Effector memory CD8-positive, alpha-beta T cell (primary cell): Measurements from ENCODE around the gene NSUN4.
A peak's percentile ranks its signal among the peaks of the same experiment; 100 is the strongest.

ENCODE experiments used
- ATAC-seq: fragments of 150-1000 bp; cut with Tn5 transposase; replicated peaks from 2 replicates; pipeline ENCODE4 v1.10.0; 2021; ENCODE audit warnings: mild to moderate bottlenecking, moderate library complexity
- DNase-seq, 3 experiments: peaks; one replicate each; pipeline ENCODE4 v3.0.0; 2021
- H3K27ac Mint-ChIP-seq, 2 donors: one replicate each; pipeline ENCODE4 v1.8.0; 2022; ENCODE audit warnings: mild to moderate bottlenecking in 2 of 2, mixed read lengths in 2 of 2, moderate library complexity in 2 of 2
- H3K27me3 Mint-ChIP-seq, 2 donors: one replicate each; pipeline ENCODE4 v1.8.0; 2022; ENCODE audit warnings: mixed read lengths in 2 of 2
- H3K36me3 Mint-ChIP-seq: one replicate; pipeline ENCODE4 v1.8.0; 2022; ENCODE audit warnings: mild to moderate bottlenecking, moderate library complexity, mixed read lengths; ENCODE audit not compliant: insufficient read depth
- H3K4me1 Mint-ChIP-seq, 2 donors: one replicate each; pipeline ENCODE4 v1.8.0; 2022; ENCODE audit warnings: low read depth in 2 of 2, mixed read lengths in 2 of 2
- H3K4me3 Mint-ChIP-seq, 2 donors: one replicate each; pipeline ENCODE4 v1.8.0; 2022; ENCODE audit warnings: mild to moderate bottlenecking in 2 of 2, mixed read lengths in 2 of 2, moderate library complexity in 2 of 2
- H3K9me3 Mint-ChIP-seq, 2 donors: one replicate each; pipeline ENCODE4 v1.8.0; 2022; ENCODE audit warnings: mixed read lengths in 2 of 2
- total RNA-seq, 9 experiments: gene quantifications; one replicate each; lab custom pipeline; 2026; lab: John Stamatoyannopoulos, UW

The NSUN4 gene
- 21.1 to 63.8 (median 37.1) reads per million in 9 experiments for total RNA-seq

DNA sequence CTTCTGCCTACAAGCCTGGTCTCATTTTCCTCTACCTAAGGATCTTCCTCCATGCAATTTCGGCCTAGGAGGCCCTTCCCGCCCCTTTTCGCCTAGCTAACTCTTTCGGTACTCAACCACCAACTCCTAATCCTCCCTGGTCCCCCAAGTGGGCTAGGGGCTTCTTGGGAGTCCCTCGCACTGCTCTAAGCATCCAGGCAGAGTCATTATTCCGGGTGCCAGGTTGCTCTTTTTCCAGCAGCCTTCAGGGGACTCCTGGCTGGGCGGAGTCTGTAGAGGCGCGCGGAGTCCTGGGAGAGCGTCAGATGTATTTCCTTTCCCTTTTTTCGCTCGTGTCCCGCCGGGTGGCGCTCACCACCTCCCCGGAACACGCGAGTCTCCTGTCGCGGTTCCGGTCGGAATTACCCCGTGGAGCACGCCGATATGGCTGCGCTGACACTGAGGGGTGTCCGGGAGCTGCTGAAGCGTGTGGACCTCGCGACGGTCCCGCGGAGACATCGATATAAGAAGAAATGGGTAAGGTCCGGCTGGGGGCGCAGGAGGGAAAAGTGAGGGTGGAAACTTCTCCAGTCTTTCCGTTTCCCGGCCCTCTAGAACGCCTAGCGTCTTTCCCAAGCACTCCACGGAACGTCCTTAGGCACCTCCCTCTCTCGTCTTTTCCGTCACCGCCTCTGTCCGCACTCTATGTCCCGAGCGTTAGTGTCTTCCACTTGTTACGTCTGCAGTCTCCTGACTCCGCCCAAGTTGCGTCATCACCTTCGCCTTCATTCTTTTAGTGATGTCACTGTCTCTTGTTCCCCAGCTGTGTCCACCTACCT is at the start of gene NSUN4:
Gene NSUN4 (plus strand): TSS at position 404 of the 818 bp plus-strand sequence. CDS start 20 bp downstream, at position 424.
- H3K27ac Mint-ChIP-seq, result peak within 1 kb of the TSS; percentile 99 to 100
- peak within 1 kb of the TSS; percentile 99 to 100 for H3K4me3 Mint-ChIP-seq
- DNase-seq (peak; percentile 82 to 83 (median 83)), ATAC-seq (peak; percentile 88)
- no peaks in the 10 kb centered on the region for H3K27me3 Mint-ChIP-seq
- peaks cover 37% of the 10 kb centered on the region for H3K36me3 Mint-ChIP-seq
- H3K4me1 Mint-ChIP-seq, result peaks cover 21 to 39% of the 10 kb centered on the region in 2 donors
- H3K9me3 Mint-ChIP-seq, result no peaks in the 10 kb centered on the region

- Mint-ChIP-seq H3K4me1 (peaks cover 1 to 6% of the 10 kb centered on the region in 2 donors), H3K27ac (no peak overlapping the region), H3K36me3 (peaks cover 43% of the 10 kb centered on the region), H3K4me3 (no peak overlapping the region), H3K27me3 (no peaks in the 10 kb centered on the region), H3K9me3 (no peaks in the 10 kb centered on the region)
- ATAC-seq (no peak), DNase-seq (no peak)
These were observed 45.3 kb upstream of the NSUN4 start for GRCh38 chr1:46295306-46295705.

- Mint-ChIP-seq H3K27ac (no peak overlapping the region), H3K4me1 (peaks cover 22 to 28% of the 10 kb centered on the region in 2 donors), H3K4me3 (no peak overlapping the region), H3K27me3 (no peaks in the 10 kb centered on the region), H3K9me3 (no peaks in the 10 kb centered on the region), H3K36me3 (peaks cover 57% of the 10 kb centered on the region)
- DNase-seq (no peak), ATAC-seq (no peak)
These were observed 42.2 kb upstream of the NSUN4 start for GRCh38 chr1:46298387-46298786.

GRCh38 chr1:46300673-46301405 is 39.8 kb upstream of the NSUN4 start:
- Mint-ChIP-seq H3K4me1 (peaks cover 28 to 44% of the 10 kb centered on the region in 2 donors), H3K4me3 (peak overlapping the region; percentile 98 to 99), H3K36me3 (peaks cover 51% of the 10 kb centered on the region), H3K9me3 (no peaks in the 10 kb centered on the region), H3K27me3 (no peaks in the 10 kb centered on the region), H3K27ac (peak overlapping the region; percentile 99)
- ATAC-seq, result no peak
- no peak for DNase-seq

- peak overlapping the region; percentile 99 for H3K27ac Mint-ChIP-seq
- DNase-seq (no peak), ATAC-seq (no peak)
- H3K27me3 Mint-ChIP-seq, result no peaks in the 10 kb centered on the region
- H3K9me3 Mint-ChIP-seq, result no peaks in the 10 kb centered on the region
- H3K4me3 Mint-ChIP-seq, result peak overlapping the region; percentile 98 to 99
- peaks cover 28 to 44% of the 10 kb centered on the region in 2 donors for H3K4me1 Mint-ChIP-seq
- H3K36me3 Mint-ChIP-seq, result peaks cover 51% of the 10 kb centered on the region
These were observed 39.2 kb upstream of the NSUN4 start for GRCh38 chr1:46301406-46301807.

DNA sequence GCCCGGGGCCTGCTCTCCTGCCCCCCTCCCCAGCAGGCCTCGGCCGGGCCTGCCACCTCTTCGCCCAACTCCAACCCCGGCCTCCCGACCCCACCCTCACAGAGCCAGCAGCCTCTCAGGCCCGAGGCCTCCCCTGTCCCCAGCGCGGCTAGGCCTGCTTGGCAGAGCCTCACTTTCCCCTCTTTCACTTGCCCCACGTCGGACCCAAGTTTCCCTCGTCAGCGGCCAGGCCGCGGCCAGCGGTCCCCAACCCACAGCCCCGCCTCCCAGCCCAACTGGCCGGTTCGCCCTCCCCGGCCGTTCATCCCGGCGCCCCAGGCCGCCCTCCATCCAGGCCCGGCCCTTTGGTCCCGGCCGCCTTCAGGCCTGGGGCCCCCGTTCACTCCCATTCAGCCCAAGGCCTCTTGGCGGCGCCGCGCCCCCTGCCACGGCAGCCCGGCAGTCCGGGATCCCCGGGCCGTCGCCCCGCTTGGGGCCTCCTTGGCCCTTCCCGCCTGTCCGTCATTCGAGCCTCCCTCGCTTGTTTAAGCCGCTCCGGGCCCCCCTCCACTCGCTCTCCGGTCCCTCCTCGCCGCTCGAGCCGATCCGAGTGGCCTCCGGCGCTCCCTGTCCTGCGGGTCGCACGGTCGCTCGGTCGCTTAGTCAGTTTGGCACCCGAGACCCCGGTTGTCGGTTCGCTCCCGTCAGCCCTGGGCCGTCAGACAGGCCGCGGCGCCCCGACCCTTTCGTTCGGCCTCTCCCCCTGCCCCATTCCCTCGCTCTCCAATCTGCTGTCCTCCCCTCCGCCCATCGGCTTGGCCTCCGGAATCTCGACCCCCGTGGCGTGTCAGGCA is 38.6 kb upstream of the NSUN4 start:
- Mint-ChIP-seq H3K27ac (peak overlapping the region; percentile 99), H3K36me3 (peaks cover 50% of the 10 kb centered on the region), H3K9me3 (no peaks in the 10 kb centered on the region), H3K4me3 (peak overlapping the region; percentile 98 to 99), H3K4me1 (peaks cover 28 to 45% of the 10 kb centered on the region in 2 donors), H3K27me3 (no peaks in the 10 kb centered on the region)
- DNase-seq (peak; percentile 36 to 45 (median 38)), ATAC-seq (peak; percentile 16)

GRCh38 chr1:46302641-46303037 is 38.0 kb upstream of the NSUN4 start:
- peak in 1 of 3 experiments; percentile 27 for DNase-seq
- Mint-ChIP-seq H3K27ac (peak overlapping the region; percentile 99), H3K9me3 (no peaks in the 10 kb centered on the region), H3K36me3 (peaks cover 49% of the 10 kb centered on the region), H3K27me3 (no peaks in the 10 kb centered on the region), H3K4me3 (peak overlapping the region; percentile 98 to 99), H3K4me1 (peaks cover 32 to 51% of the 10 kb centered on the region in 2 donors)
- peak; percentile 13 for ATAC-seq

- H3K9me3 Mint-ChIP-seq, result no peaks in the 10 kb centered on the region
- H3K4me1 Mint-ChIP-seq, result peaks cover 33 to 56% of the 10 kb centered on the region in 2 donors
- H3K4me3 Mint-ChIP-seq, result peak within 1 kb of the TSS; percentile 98 to 99
- peak; percentile 87 for ATAC-seq
- peak within 1 kb of the TSS; percentile 99 for H3K27ac Mint-ChIP-seq
- peak; percentile 89 to 96 (median 94) for DNase-seq
- H3K27me3 Mint-ChIP-seq, result no peaks in the 10 kb centered on the region
- peaks cover 49% of the 10 kb centered on the region for H3K36me3 Mint-ChIP-seq
These were observed 37.4 kb upstream of the NSUN4 start, which contains the start of the genes LRRC41 and UQCRH for GRCh38 chr1:46303038-46303871. Gene LRRC41 (minus strand): TSS chr1:46303616. CDS start chr1:46303322, 294 bp downstream. Gene UQCRH (plus strand): TSS chr1:46303698. CDS start chr1:46303767, 69 bp downstream.

- peak overlapping the region; percentile 98 to 99 for H3K4me3 Mint-ChIP-seq
- peak overlapping the region; percentile 99 for H3K27ac Mint-ChIP-seq
- ATAC-seq (no peak), DNase-seq (no peak)
- H3K4me1 Mint-ChIP-seq, result peaks cover 31 to 62% of the 10 kb centered on the region in 2 donors
- H3K9me3 Mint-ChIP-seq, result no peaks in the 10 kb centered on the region
- peaks cover 47% of the 10 kb centered on the region for H3K36me3 Mint-ChIP-seq
- no peaks in the 10 kb centered on the region for H3K27me3 Mint-ChIP-seq
These were observed 36.7 kb upstream of the NSUN4 start for GRCh38 chr1:46303872-46304326.

- Mint-ChIP-seq H3K27me3 (no peaks in the 10 kb centered on the region), H3K9me3 (no peaks in the 10 kb centered on the region), H3K27ac (no peak overlapping the region), H3K4me3 (no peak overlapping the region), H3K4me1 (peaks cover 23 to 56% of the 10 kb centered on the region in 2 donors), H3K36me3 (peaks cover 58% of the 10 kb centered on the region)
- DNase-seq (no peak), ATAC-seq (no peak)
These were observed 34.5 kb upstream of the NSUN4 start for GRCh38 chr1:46306159-46306530.

DNA sequence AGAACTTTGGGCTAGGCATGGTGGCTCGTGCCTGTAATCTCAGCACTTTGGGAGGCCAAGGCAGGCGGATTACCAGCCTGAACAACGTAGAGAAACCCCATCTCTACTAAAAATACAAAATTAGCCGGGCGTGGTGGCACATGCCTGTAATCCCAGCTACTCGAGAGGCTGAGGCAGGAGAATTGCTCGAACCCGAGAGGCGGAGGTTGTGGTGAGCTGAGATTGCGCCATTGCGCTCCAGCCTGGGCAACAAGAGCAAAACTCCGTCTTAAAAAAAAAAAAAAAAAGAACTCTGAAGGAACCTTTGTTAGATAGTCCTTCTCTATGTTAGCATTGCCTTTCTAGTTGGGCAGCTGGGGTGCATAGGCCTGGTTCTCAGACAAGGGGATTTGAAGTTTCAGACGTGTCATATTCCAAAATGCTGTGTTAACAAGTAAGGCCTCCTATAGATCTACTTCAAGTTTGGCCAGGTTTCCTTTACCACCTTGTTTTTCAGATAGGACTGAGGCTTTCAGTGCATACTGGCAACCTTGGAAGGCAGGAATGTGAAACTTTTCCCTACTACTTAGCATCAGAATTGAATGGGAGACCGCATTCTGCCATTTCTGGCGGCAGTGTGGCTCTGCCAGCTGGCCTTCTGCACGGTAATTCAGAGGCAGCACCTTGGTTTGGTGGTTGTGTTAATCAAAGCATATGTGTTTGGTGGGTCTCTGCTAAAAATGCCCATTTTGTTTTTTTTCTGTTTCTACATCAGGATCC is 31.0 kb upstream of the NSUN4 start:
- H3K27me3 Mint-ChIP-seq, result no peaks in the 10 kb centered on the region
- H3K36me3 Mint-ChIP-seq, result peaks cover 68% of the 10 kb centered on the region
- peaks cover 12 to 27% of the 10 kb centered on the region in 2 donors for H3K4me1 Mint-ChIP-seq
- no peak overlapping the region for H3K4me3 Mint-ChIP-seq
- no peak overlapping the region for H3K27ac Mint-ChIP-seq
- ATAC-seq, result no peak
- DNase-seq, result no peak
- no peaks in the 10 kb centered on the region for H3K9me3 Mint-ChIP-seq
